HCT116 (cell line): ENCODE results near the gene VWA5B1. TPM values are rescaled to one million over a fixed set of nuclear protein-coding genes. Genes with fewer than 3 reads are reported as not detected.

ENCODE experiments used
- ATAC-seq: fragments of 200-7000 bp; cut with Tn5 transposase; 2 replicates; pipeline ENCODE4 v1.9.1; 2020; ENCODE audit warnings: mild to moderate bottlenecking, moderate library complexity
- BruUV-seq: library from RNA; stranded (reverse); fragments of 400-500 nt; replicated peaks from 2 replicates; lab custom pipeline; 2021; lab: Mats Ljungman, UMichigan
- CTCF ChIA-PET: fragments of 300-600 bp; sonication (Branson Sonifier 250); formaldehyde crosslinking; loops from one replicate; lab custom pipeline; 2021; ENCODE audit warnings: antibody characterized with exemption; lab: Charles Lee
- POLR2A ChIA-PET: fragments of 300-600, 350-600 bp; sonication (Branson Sonifier 250); formaldehyde crosslinking; loops from one replicate; lab custom pipeline; 2021; ENCODE audit warnings: antibody characterized with exemption; lab: Charles Lee
- RAD21 ChIA-PET, 2 experiments: fragments of 300-600 bp; sonication (Branson Sonifier 250); formaldehyde crosslinking; loops; one replicate each; lab custom pipeline; 2023; ENCODE audit warnings: low total read pairs in 2 of 2; ENCODE audit not compliant: uncharacterized antibody in 2 of 2, unreplicated experiment in 2 of 2, low non-redundant PET in 1 of 2; lab: Charles Lee
- DNase-seq: peaks from one replicate; pipeline ENCODE4 v3.0.0-alpha.2; 2010; ENCODE audit warnings: low read depth, low spot score
- H2AFZ ChIP-seq: fragments of 200-600 bp; shearing (Covaris generic), sonication (generic); 2 replicates; pipeline ENCODE4 v1.6.1; 2017; ENCODE audit warnings: low read depth, mixed run types, mixed read lengths, antibody characterized with exemption, low read length; ENCODE audit not compliant: poor library complexity, severe bottlenecking
- H3K27ac ChIP-seq: 2 replicates; pipeline ENCODE4 v1.5.1; 2012; ENCODE audit warnings: low read depth, low read length
- H3K27me3 ChIP-seq: fragments of 200-600 bp; sonication (generic); 2 replicates; pipeline ENCODE4 v1.6.1; 2016; ENCODE audit warnings: mixed run types, low read length, mixed read lengths; ENCODE audit not compliant: insufficient read depth
- H3K36me3 ChIP-seq, 2 experiments: fragments of 200-500 bp in 1 of 2; fragments of 200-600 bp in 1 of 2; sonication (Bioruptor generic) in 1 of 2; sonication (generic) in 1 of 2; 2 replicates each; pipeline versions ENCODE4 v1.5.1 to v1.6.1; 2014 to 2016; ENCODE audit warnings: low read length in 2 of 2, inconsistent platforms in 1 of 2, mixed read lengths in 1 of 2, mixed run types in 1 of 2; ENCODE audit not compliant: insufficient read depth in 2 of 2, control insufficient read depth in 1 of 2
- H3K4me1 ChIP-seq, 2 experiments: fragments of 200-600 bp in 1 of 2; sonication (generic) in 1 of 2; 2 replicates each; pipeline versions ENCODE4 v1.5.1 to v1.6.1; 2012 to 2017; ENCODE audit warnings: low read length in 2 of 2, inconsistent platforms in 1 of 2, mild to moderate bottlenecking in 1 of 2, mixed read lengths in 1 of 2, mixed run types in 1 of 2, moderate library complexity in 1 of 2; ENCODE audit not compliant: insufficient read depth in 2 of 2, control insufficient read depth in 1 of 2
- H3K4me2 ChIP-seq: fragments of 200-600 bp; sonication (generic); 2 replicates; pipeline ENCODE4 v1.6.1; 2017; ENCODE audit warnings: mixed run types, low read length, mixed read lengths
- H3K4me3 ChIP-seq, 2 experiments: fragments of 200-600 bp in 1 of 2; sonication (generic) in 1 of 2; replicated peaks in 1 of 2; 2 replicates each; pipeline ENCODE4 v1.5.1; 2011 to 2016; ENCODE audit warnings: low read length in 2 of 2, control low read depth in 1 of 2, low read depth in 1 of 2, mild to moderate bottlenecking in 1 of 2, mixed read lengths in 1 of 2, mixed run types in 1 of 2
- H3K79me2 ChIP-seq: fragments of 200-600 bp; sonication (generic); 2 replicates; pipeline ENCODE4 v1.6.1; 2017; ENCODE audit warnings: mild to moderate bottlenecking, mixed run types, low read length, moderate library complexity, mixed read lengths; ENCODE audit not compliant: insufficient read depth
- H3K9ac ChIP-seq: fragments of 200-600 bp; sonication (generic); 2 replicates; pipeline ENCODE4 v1.6.1; 2016; ENCODE audit warnings: low read length, mixed read lengths
- H3K9me2 ChIP-seq: fragments of 200-600 bp; sonication (generic), shearing (Covaris generic); 2 replicates; pipeline ENCODE4 v1.6.1; 2017; ENCODE audit warnings: mixed run types, mild to moderate bottlenecking, moderate library complexity; ENCODE audit not compliant: insufficient read depth
- H3K9me3 ChIP-seq, 2 experiments: fragments of 200-500 bp in 1 of 2; fragments of 200-600 bp in 1 of 2; sonication (Bioruptor generic) in 1 of 2; sonication (generic) in 1 of 2; 2 replicates each; pipeline ENCODE4 v1.6.1; 2014 to 2017; ENCODE audit warnings: low read length in 2 of 2, mixed read lengths in 2 of 2, inconsistent platforms in 1 of 2, low read depth in 1 of 2, mild to moderate bottlenecking in 1 of 2, mixed run types in 1 of 2, moderate library complexity in 1 of 2; ENCODE audit not compliant: control insufficient read depth in 1 of 2, insufficient read depth in 1 of 2
- H4K20me1 ChIP-seq: fragments of 200-600 bp; sonication (generic), shearing (Covaris generic); 2 replicates; pipeline ENCODE4 v1.6.1; 2017; ENCODE audit warnings: mixed run types, mild to moderate bottlenecking, moderate library complexity; ENCODE audit not compliant: insufficient read depth
- CEBPB ChIP-seq: IDR thresholded peaks from 2 replicates; pipeline ENCODE4 v1.6.1; 2012; ENCODE audit warnings: low read depth
- EGR1 ChIP-seq: IDR thresholded peaks from 2 replicates; pipeline ENCODE4 v1.6.1; 2012; ENCODE audit warnings: low read depth
- ELF1 ChIP-seq: IDR thresholded peaks from 2 replicates; pipeline ENCODE4 v1.6.1; 2012; ENCODE audit warnings: low read depth, borderline replicate concordance
- EZH2phosphoT487 ChIP-seq: fragments of 200-600 bp; IDR thresholded peaks from 2 replicates; pipeline ENCODE4 v1.6.1; 2018; ENCODE audit warnings: antibody characterized with exemption, borderline replicate concordance
- JUND ChIP-seq: IDR thresholded peaks from 2 replicates; pipeline ENCODE4 v1.6.1; 2012
- POLR2AphosphoS5 ChIP-seq: IDR thresholded peaks from 2 replicates; pipeline ENCODE4 v1.6.1; 2011; ENCODE audit warnings: mild to moderate bottlenecking, low read depth, low read length, moderate library complexity
- RAD21 ChIP-seq: IDR thresholded peaks from 2 replicates; pipeline ENCODE4 v1.6.1; 2012; ENCODE audit warnings: low read depth, mild to moderate bottlenecking
- SP1 ChIP-seq: IDR thresholded peaks from 2 replicates; pipeline ENCODE4 v1.6.1; 2012; ENCODE audit warnings: low read depth
- SRF ChIP-seq: IDR thresholded peaks from 2 replicates; pipeline ENCODE4 v1.6.1; 2012; ENCODE audit warnings: low read depth
- YY1 ChIP-seq: IDR thresholded peaks from 2 replicates; pipeline ENCODE4 v1.6.1; 2011; ENCODE audit warnings: low read length, low read depth, moderate library complexity, mild to moderate bottlenecking; ENCODE audit not compliant: insufficient replicate concordance; ENCODE audit errors: extremely low read depth
- ZNF274 ChIP-seq: fragments of 200-500 bp; sonication (Bioruptor generic); IDR thresholded peaks from 2 replicates; pipeline ENCODE4 v1.6.1; 2014; ENCODE audit warnings: mild to moderate bottlenecking, low read depth, low read length, inconsistent platforms
- intact Hi-C: fragments of 100-400 bp; cut with micrococcal nuclease; formaldehyde crosslinking; loops from 2 replicates; pipeline ENCODE4 v1.10.0; 2022
- total RNA-seq: library from RNA; stranded (reverse); gene quantifications from one replicate; pipeline ENCODE4 v1.2.1, GENCODE V29; 2021; ENCODE audit not compliant: unreplicated experiment
- TF ChIP-seq, protein P1 (sequence below): IDR thresholded peaks from 2 replicates; pipeline ENCODE4 v1.6.1; 2012
- TF ChIP-seq, protein P2 (sequence below): IDR thresholded peaks from 2 replicates; pipeline ENCODE4 v1.6.1; 2011; ENCODE audit warnings: mild to moderate bottlenecking, low read length, moderate library complexity; ENCODE audit not compliant: insufficient replicate concordance; ENCODE audit errors: extremely low read depth
- TF ChIP-seq, protein P3 (sequence below), 3 experiments: fragments of 200-600 bp in 1 of 3; sonication (generic) in 1 of 3; IDR thresholded peaks in 2 of 3; conservative IDR thresholded peaks in 1 of 3; 2 replicates each; pipeline ENCODE4 v1.5.1; 2012 to 2017; ENCODE audit warnings: low read depth in 2 of 3, low read length in 2 of 3, antibody characterized with exemption in 1 of 3, borderline replicate concordance in 1 of 3, control low read depth in 1 of 3, mild to moderate bottlenecking in 1 of 3, mixed read lengths in 1 of 3, mixed run types in 1 of 3, moderate library complexity in 1 of 3; ENCODE audit not compliant: insufficient read depth in 1 of 3

The VWA5B1 gene
- total RNA-seq, 1 experiment from 2014 or later, result not detected

DNA sequence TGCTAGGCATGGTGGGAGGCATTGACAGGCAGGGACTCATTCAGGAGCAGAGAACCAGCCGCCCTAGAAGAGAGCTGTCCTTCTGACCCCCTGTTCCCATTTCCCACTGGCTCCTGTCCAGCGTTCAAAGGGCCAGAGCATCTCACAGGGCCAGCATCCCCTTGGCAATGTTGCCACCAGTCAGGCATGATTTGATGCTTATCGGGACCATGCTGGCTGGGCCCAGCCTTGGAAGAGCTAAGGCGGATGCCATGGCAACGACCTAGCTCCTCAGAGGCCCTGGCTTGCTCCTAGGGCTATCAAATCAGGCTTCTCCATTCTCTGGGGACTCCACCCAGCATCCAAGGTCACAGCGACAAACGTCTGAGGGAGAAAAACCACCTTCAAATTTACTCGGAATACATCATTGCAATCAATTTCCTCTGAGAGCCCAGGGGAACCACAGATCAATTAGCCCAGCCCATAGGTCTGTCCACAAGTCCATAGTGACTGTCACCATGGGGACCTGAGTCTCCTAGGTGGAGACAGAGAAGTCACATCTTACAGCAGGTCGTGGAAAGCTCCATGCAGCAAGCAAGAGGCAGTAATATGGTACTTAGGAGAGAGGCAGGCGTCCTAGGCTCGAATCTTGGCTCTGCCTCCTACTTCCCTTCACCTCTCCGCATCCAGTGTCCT lies 14.1 kb upstream of the VWA5B1 start:
- TF ChIP-seq EGR1 (no peak), ZNF274 (no peak), JUND (no peak), ELF1 (no peak), CEBPB (no peak), RAD21 (no peak), YY1 (no peak), EZH2phosphoT487 (no peak), POLR2AphosphoS5 (no peak), SP1 (no peak), SRF (no peak)
- TF ChIP-seq, protein P1, sequence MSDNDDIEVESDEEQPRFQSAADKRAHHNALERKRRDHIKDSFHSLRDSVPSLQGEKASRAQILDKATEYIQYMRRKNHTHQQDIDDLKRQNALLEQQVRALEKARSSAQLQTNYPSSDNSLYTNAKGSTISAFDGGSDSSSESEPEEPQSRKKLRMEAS, result no peak
- TF ChIP-seq, protein P2, sequence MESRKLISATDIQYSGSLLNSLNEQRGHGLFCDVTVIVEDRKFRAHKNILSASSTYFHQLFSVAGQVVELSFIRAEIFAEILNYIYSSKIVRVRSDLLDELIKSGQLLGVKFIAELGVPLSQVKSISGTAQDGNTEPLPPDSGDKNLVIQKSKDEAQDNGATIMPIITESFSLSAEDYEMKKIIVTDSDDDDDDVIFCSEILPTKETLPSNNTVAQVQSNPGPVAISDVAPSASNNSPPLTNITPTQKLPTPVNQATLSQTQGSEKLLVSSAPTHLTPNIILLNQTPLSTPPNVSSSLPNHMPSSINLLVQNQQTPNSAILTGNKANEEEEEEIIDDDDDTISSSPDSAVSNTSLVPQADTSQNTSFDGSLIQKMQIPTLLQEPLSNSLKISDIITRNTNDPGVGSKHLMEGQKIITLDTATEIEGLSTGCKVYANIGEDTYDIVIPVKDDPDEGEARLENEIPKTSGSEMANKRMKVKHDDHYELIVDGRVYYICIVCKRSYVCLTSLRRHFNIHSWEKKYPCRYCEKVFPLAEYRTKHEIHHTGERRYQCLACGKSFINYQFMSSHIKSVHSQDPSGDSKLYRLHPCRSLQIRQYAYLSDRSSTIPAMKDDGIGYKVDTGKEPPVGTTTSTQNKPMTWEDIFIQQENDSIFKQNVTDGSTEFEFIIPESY, result no peak
- TF ChIP-seq, protein P3, sequence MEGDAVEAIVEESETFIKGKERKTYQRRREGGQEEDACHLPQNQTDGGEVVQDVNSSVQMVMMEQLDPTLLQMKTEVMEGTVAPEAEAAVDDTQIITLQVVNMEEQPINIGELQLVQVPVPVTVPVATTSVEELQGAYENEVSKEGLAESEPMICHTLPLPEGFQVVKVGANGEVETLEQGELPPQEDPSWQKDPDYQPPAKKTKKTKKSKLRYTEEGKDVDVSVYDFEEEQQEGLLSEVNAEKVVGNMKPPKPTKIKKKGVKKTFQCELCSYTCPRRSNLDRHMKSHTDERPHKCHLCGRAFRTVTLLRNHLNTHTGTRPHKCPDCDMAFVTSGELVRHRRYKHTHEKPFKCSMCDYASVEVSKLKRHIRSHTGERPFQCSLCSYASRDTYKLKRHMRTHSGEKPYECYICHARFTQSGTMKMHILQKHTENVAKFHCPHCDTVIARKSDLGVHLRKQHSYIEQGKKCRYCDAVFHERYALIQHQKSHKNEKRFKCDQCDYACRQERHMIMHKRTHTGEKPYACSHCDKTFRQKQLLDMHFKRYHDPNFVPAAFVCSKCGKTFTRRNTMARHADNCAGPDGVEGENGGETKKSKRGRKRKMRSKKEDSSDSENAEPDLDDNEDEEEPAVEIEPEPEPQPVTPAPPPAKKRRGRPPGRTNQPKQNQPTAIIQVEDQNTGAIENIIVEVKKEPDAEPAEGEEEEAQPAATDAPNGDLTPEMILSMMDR (IDR thresholded peaks at IDR 0.05 in 2 of 3, conservative IDR thresholded peaks at IDR 0.05 in 1 of 3; ENCODE audit: borderline replicate concordance in 1 of 3, insufficient read depth in 1 of 3, low read depth in 2 of 3, low read length in 2 of 3), result no peak
- DNase-seq (no peak), ATAC-seq (no peak)
- ChIA-PET CTCF (no interaction called here), POLR2A (no interaction called here), RAD21 (no interaction called here)
- no peaks in the 10 kb centered on the region for H3K36me3 ChIP-seq
- H3K9ac ChIP-seq, result no peak overlapping the region
- intact Hi-C loops, result no loop called here
- H4K20me1 ChIP-seq, result no peaks in the 10 kb centered on the region
- no peak overlapping the region for H3K27ac ChIP-seq
- H3K9me3 ChIP-seq, result no peaks in the 10 kb centered on the region
- H3K4me3 ChIP-seq, result no peak overlapping the region
- H3K27me3 ChIP-seq, result peaks cover 7% of the 10 kb centered on the region; the same call in 1 of the 2 replicates
- H3K4me1 ChIP-seq, result peaks cover 2 to 11% of the 10 kb centered on the region in 2 experiments; a peak in 2 of 4 replicates
- no peaks in the 10 kb centered on the region for H3K79me2 ChIP-seq
- no TSS peak for BruUV-seq
- no peaks in the 10 kb centered on the region for H3K9me2 ChIP-seq
- no peak overlapping the region for H3K4me2 ChIP-seq
- H2AFZ ChIP-seq, result no peak overlapping the region
